GM12878 (cell line): Measurements from ENCODE around the gene DISP3. TPM values are rescaled to one million over a fixed set of nuclear protein-coding genes. Genes with fewer than 3 reads are reported as not detected.

Experiments used
- ATAC-seq: fragments of 200-7000 bp; cut with Tn5 transposase; 3 replicates; pipeline ENCODE4 v1.9.1; 2020; ENCODE audit warnings: mild to moderate bottlenecking, moderate library complexity
- BruUV-seq: library from RNA; stranded (reverse); fragments of 400-500 nt; replicated peaks from 2 replicates; lab custom pipeline; 2021; lab: Mats Ljungman, UMichigan
- CTCF ChIA-PET: fragments of 300-600 bp; sonication (Branson Sonifier 250); formaldehyde crosslinking; extraction: SDS; loops from one replicate; lab custom pipeline; 2021; ENCODE audit warnings: inconsistent platforms; lab: Yijun Ruan, JAX
- POLR2A ChIA-PET: fragments of 350-600 bp; formaldehyde crosslinking; extraction: SDS; loops from one replicate; lab custom pipeline; 2021; ENCODE audit warnings: inconsistent platforms; lab: Charles Lee
- RAD21 ChIA-PET: fragments of 300-600 bp; sonication (Branson Sonifier 250); formaldehyde crosslinking; loops from one replicate; lab custom pipeline; 2023; ENCODE audit warnings: antibody characterized with exemption; ENCODE audit not compliant: unreplicated experiment; lab: Charles Lee
- SMC1A ChIA-PET: fragments of 300-600 bp; sonication (Branson Sonifier 250); formaldehyde crosslinking; loops from one replicate; lab custom pipeline; 2023; ENCODE audit not compliant: unreplicated experiment, uncharacterized antibody; lab: Charles Lee
- DNase-seq: peaks from one replicate; pipeline ENCODE4 v3.0.0-alpha.2; 2011; ENCODE audit warnings: low read depth, low spot score
- FAIRE-seq: peaks from 3 replicates; lab custom pipeline; 2011; peaks lifted over from hg19 to GRCh38; lab: Jason Lieb, UNC
- H2AFZ ChIP-seq: 2 replicates; pipeline ENCODE4 v1.6.0; 2011; ENCODE audit warnings: low read depth, low read length, control low read depth; ENCODE audit not compliant: control insufficient read depth
- H3K27ac ChIP-seq: 2 replicates; pipeline ENCODE4 v1.5.1; 2011; ENCODE audit warnings: control low read depth; ENCODE audit not compliant: control insufficient read depth, insufficient read depth
- H3K27me3 ChIP-seq, 2 experiments: replicated peaks in 1 of 2; 2 replicates each; pipeline versions ENCODE4 v1.6.0 to v1.6.1; 2011; ENCODE audit warnings: low read length in 1 of 2; ENCODE audit not compliant: control insufficient read depth in 2 of 2, insufficient read depth in 2 of 2
- H3K36me3 ChIP-seq, 2 experiments: 2 replicates each; pipeline ENCODE4 v1.5.1; 2011; ENCODE audit warnings: low read length in 1 of 2; ENCODE audit not compliant: control insufficient read depth in 2 of 2, insufficient read depth in 2 of 2
- H3K4me1 ChIP-seq: 2 replicates; pipeline ENCODE4 v1.6.1; 2011; ENCODE audit warnings: mild to moderate bottlenecking, low read length, moderate library complexity, mixed read lengths; ENCODE audit not compliant: control insufficient read depth, insufficient read depth
- H3K4me2 ChIP-seq: 2 replicates; pipeline ENCODE4 v1.6.0; 2011; ENCODE audit warnings: control low read depth; ENCODE audit not compliant: control insufficient read depth, insufficient read depth
- H3K4me3 ChIP-seq: fragments of 200-600 bp; sonication (generic); 2 replicates; pipeline ENCODE4 v1.5.1; 2016
- H3K79me2 ChIP-seq: 2 replicates; pipeline ENCODE4 v1.6.0; 2011; ENCODE audit warnings: low read length; ENCODE audit not compliant: control insufficient read depth, insufficient read depth
- H3K9ac ChIP-seq: 2 replicates; pipeline ENCODE4 v1.8.0; 2011; ENCODE audit warnings: low read length, control low read depth, mixed read lengths; ENCODE audit not compliant: control insufficient read depth, insufficient read depth
- H3K9me3 ChIP-seq: replicated peaks from 3 replicates; pipeline ENCODE4 v1.5.1; 2011; ENCODE audit warnings: mild to moderate bottlenecking, low read length; ENCODE audit not compliant: control insufficient read depth, insufficient read depth
- H4K20me1 ChIP-seq: 2 replicates; pipeline ENCODE4 v1.6.0; 2011; ENCODE audit not compliant: control insufficient read depth, insufficient read depth
- ATF3 ChIP-seq: IDR thresholded peaks from 2 replicates; pipeline ENCODE4 v1.6.1; 2011; ENCODE audit warnings: low read depth, mild to moderate bottlenecking, low read length, moderate library complexity, borderline replicate concordance; ENCODE audit errors: extremely low read depth
- BACH1 ChIP-seq: fragments of 450-650 bp; IDR thresholded peaks from 2 replicates; pipeline ENCODE4 v1.6.1; 2017; ENCODE audit warnings: mild to moderate bottlenecking, borderline replicate concordance
- BMI1 ChIP-seq: fragments of 450-650 bp; IDR thresholded peaks from 2 replicates; pipeline ENCODE4 v1.6.1; 2016; ENCODE audit warnings: mild to moderate bottlenecking, moderate library complexity, borderline replicate concordance
- CBX3 ChIP-seq: fragments of 200-600 bp; sonication (generic); IDR thresholded peaks from 2 replicates; pipeline ENCODE4 v1.6.1; 2016; ENCODE audit warnings: low read depth, borderline replicate concordance
- CBX5 ChIP-seq: sonication (generic); IDR thresholded peaks from 2 replicates; pipeline ENCODE4 v1.6.1; 2016; ENCODE audit warnings: low read depth, moderate library complexity, mild to moderate bottlenecking, inconsistent platforms
- CHD1 ChIP-seq: IDR thresholded peaks from 2 replicates; pipeline ENCODE4 v1.6.1; 2012; ENCODE audit warnings: low read depth, low read length, improper control_type of control experiment
- CREM ChIP-seq: IDR thresholded peaks from 2 replicates; pipeline ENCODE4 v1.6.1; 2014; ENCODE audit warnings: antibody characterized with exemption, low read depth
- ELK1 ChIP-seq: IDR thresholded peaks from 2 replicates; pipeline ENCODE4 v1.6.1; 2012; ENCODE audit warnings: low read depth, low read length, improper control_type of control experiment
- FOS ChIP-seq: IDR thresholded peaks from 3 replicates; pipeline ENCODE4 v1.6.1; 2011; ENCODE audit warnings: borderline replicate concordance; ENCODE audit not compliant: insufficient read length; ENCODE audit errors: extremely low read depth
- HDAC6 ChIP-seq: fragments of 200-600 bp; sonication (generic); IDR thresholded peaks from one replicate; pipeline ENCODE4 v1.8.0; 2017; ENCODE audit warnings: antibody characterized with exemption; ENCODE audit not compliant: unreplicated experiment
- JUND ChIP-seq: IDR thresholded peaks from 2 replicates; pipeline ENCODE4 v1.6.1; 2012; ENCODE audit warnings: low read depth, mild to moderate bottlenecking, low read length, improper control_type of control experiment, moderate library complexity
- KDM1A ChIP-seq: fragments of 200-600 bp; sonication (generic); IDR thresholded peaks from 2 replicates; pipeline ENCODE4 v1.6.1; 2016; ENCODE audit warnings: borderline replicate concordance
- MTA3 ChIP-seq: IDR thresholded peaks from 2 replicates; pipeline ENCODE4 v1.6.1; 2012; ENCODE audit warnings: low read length, inconsistent platforms, borderline replicate concordance
- NR2C1 ChIP-seq: fragments of 450-650 bp; IDR thresholded peaks from 2 replicates; pipeline ENCODE4 v1.6.1; 2017; ENCODE audit warnings: antibody characterized with exemption, mild to moderate bottlenecking, moderate library complexity
- NR2C2 ChIP-seq: IDR thresholded peaks from 2 replicates; pipeline ENCODE4 v1.6.1; 2011; ENCODE audit warnings: borderline replicate concordance, low read depth; ENCODE audit not compliant: control insufficient read depth, insufficient read length
- PML ChIP-seq: IDR thresholded peaks from 2 replicates; pipeline ENCODE4 v1.6.1; 2012; ENCODE audit warnings: low read length, inconsistent platforms
- SREBF1 ChIP-seq: IDR thresholded peaks from 2 replicates; pipeline ENCODE4 v1.6.1; 2012; ENCODE audit warnings: mild to moderate bottlenecking, low read length
- STAT1 ChIP-seq: fragments of 450-650 bp; conservative IDR thresholded peaks from 2 replicates; pipeline ENCODE4 v1.6.1; 2014; ENCODE audit warnings: antibody characterized with exemption, mild to moderate bottlenecking
- TBL1XR1 ChIP-seq: IDR thresholded peaks from 2 replicates; pipeline ENCODE4 v1.6.1; 2012; ENCODE audit warnings: low read depth, low read length, improper control_type of control experiment
- ZNF217 ChIP-seq: fragments of 450-650 bp; IDR thresholded peaks from 2 replicates; pipeline ENCODE4 v1.6.1; 2017; ENCODE audit warnings: antibody characterized with exemption, mild to moderate bottlenecking
- ZNF274 ChIP-seq: IDR thresholded peaks from one replicate; pipeline ENCODE4 v1.8.0; 2011; ENCODE audit not compliant: insufficient read length, insufficient read depth
- ZSCAN29 ChIP-seq: fragments of 450-650 bp; IDR thresholded peaks from 2 replicates; pipeline ENCODE4 v1.6.1; 2017; ENCODE audit warnings: mild to moderate bottlenecking, moderate library complexity
- WGBS: methylation state at CpG from one replicate; pipeline ENCODE4 v1.1.6; 2016; ENCODE audit warnings: low lambda C conversion rate; ENCODE audit not compliant: insufficient replicate concordance, insufficient coverage; ENCODE audit errors: missing lambda C conversion rate; 5-methylcytosine and 5-hydroxymethylcytosine counted together
- in situ Hi-C: fragments of 300-500 bp; cut with MboI; formaldehyde crosslinking; loops from 9 replicates; pipeline ENCODE4 v1.14.3; 2018; ENCODE audit warnings: mixed read lengths
- intact Hi-C: fragments of 100-400 bp; cut with micrococcal nuclease; formaldehyde crosslinking; loops from one replicate; pipeline ENCODE4 v1.14.2; 2022; ENCODE audit not compliant: unreplicated experiment
- polyA plus RNA-seq, 11 experiments: library from polyadenylated mRNA; depleted of rRNA in 4 of 11; unstranded in 6 of 11; stranded (reverse) in 5 of 11; fragments of >200 nt; fragmentation: Nextera tagmentation in 4 of 11; fragmentation: Illumina TruSeq in 1 of 11; extraction: Ambion mirVana in 4 of 11; extraction: Trizol in 1 of 11; gene quantifications; 1 replicate in 1 of 11; 2 replicates in 10 of 11; pipeline versions ENCODE4 v1.2.1 to v1.2.3, GENCODE V29; 2011 to 2016; ENCODE audit warnings: inconsistent platforms in 2 of 11, missing spikeins in 2 of 11, low read depth in 1 of 11
- total RNA-seq, 4 experiments: library from RNA; depleted of rRNA in 3 of 4; stranded (reverse); fragments of >200 nt in 3 of 4; fragmentation: Illumina TruSeq in 1 of 4; extraction: Trizol in 1 of 4; gene quantifications; 2 replicates each; pipeline versions ENCODE4 v1.2.1 to v1.2.3, GENCODE V29; 2013 to 2021

DISP3 gene
- total and polyA plus RNA-seq, 10 of the 15 experiments (the other 5 are each of a cell fraction or from before 2014, with no cell fraction given): under 0.01 to 0.18 (median 0.09) TPM; not detected in 2

GRCh38 chr1:11438996-11439395, 40.0 kb upstream of the DISP3 start (continued):
- TF ChIP-seq SREBF1 (no peak), KDM1A (no peak), HDAC6 (no peak), ELK1 (no peak), JUND (no peak), CHD1 (no peak), MTA3 (no peak)

GRCh38 chr1:11441211-11441952, 37.6 kb upstream of the DISP3 start:
- CTCF ChIA-PET: no interaction called here
- no peaks in the 10 kb centered on the region for H3K4me1 ChIP-seq
- SMC1A ChIA-PET: no interaction called here
- 31% methylated on average over 10 of the region's 11 CpGs for WGBS
- H3K79me2 ChIP-seq: no peaks in the 10 kb centered on the region
- no peak overlapping the region for H2AFZ ChIP-seq
- no TSS peak for BruUV-seq
- POLR2A ChIA-PET: no interaction called here
- intact Hi-C loops (no loop called here), in situ Hi-C loops (no loop called here)
- no peak for DNase-seq
- H3K27ac ChIP-seq: no peak overlapping the region
- no peaks in the 10 kb centered on the region for H3K9me3 ChIP-seq
- no peak overlapping the region for H3K4me2 ChIP-seq
- no peaks in the 10 kb centered on the region for H3K36me3 ChIP-seq
- no peaks in the 10 kb centered on the region for H4K20me1 ChIP-seq
- H3K9ac ChIP-seq: no peak overlapping the region
- RAD21 ChIA-PET: no interaction called here
- H3K27me3 ChIP-seq: peaks cover 0 to 4% of the 10 kb centered on the region in 2 experiments; a peak in 3 of 4 replicates
- no peak for ATAC-seq
- FAIRE-seq: no peak
- H3K4me3 ChIP-seq: no peak overlapping the region
- no peak for TF ChIP-seq PML
- no peak for TF ChIP-seq NR2C1
- TF ChIP-seq CBX5: no peak
- no peak for TF ChIP-seq BACH1
- TF ChIP-seq FOS: no peak
- no peak for TF ChIP-seq ZSCAN29
- TF ChIP-seq CREM: no peak
- no peak for TF ChIP-seq NR2C2
- no peak for TF ChIP-seq ZNF217
- TF ChIP-seq STAT1: no peak
- TF ChIP-seq ZNF274: no peak
- TF ChIP-seq CBX3: no peak
- no peak for TF ChIP-seq BMI1
- no peak for TF ChIP-seq TBL1XR1
- TF ChIP-seq ATF3: no peak
